GM20000 (cell line): ENCODE data around the gene PGAP1.
A peak's percentile ranks its signal among the peaks of the same experiment; 100 is the strongest.

Experiments
- DNase-seq: peaks from one replicate; pipeline ENCODE4 v3.0.0; 2012; ENCODE audit warnings: low spot score
- CTCF ChIP-seq: IDR thresholded peaks from 2 replicates; pipeline ENCODE4 v1.5.1; 2012; ENCODE audit warnings: mild to moderate bottlenecking, control low read depth; ENCODE audit errors: extremely low read depth, missing control alignments

Gene PGAP1

GRCh38 chr2:196934672-196935071 is 8.2 kb upstream of the PGAP1 start:
- DNase-seq = no peak
- no peak for TF ChIP-seq CTCF

- no peak for TF ChIP-seq CTCF
- no peak for DNase-seq
Observed at GRCh38 chr2:196931555-196931954, 5.0 kb upstream of the PGAP1 start.

GRCh38 chr2:196927376-196928225 is 1.1 kb upstream of the PGAP1 start:
- no peak for TF ChIP-seq CTCF
- DNase-seq = peak; percentile 29

GRCh38 chr2:196925768-196926561 is 542 bp downstream of the PGAP1 start:
- no peak for TF ChIP-seq CTCF
- DNase-seq = peak; percentile 51

- no peak for TF ChIP-seq CTCF
- DNase-seq = no peak
Observed at GRCh38 chr2:196925051-196925767, 1.3 kb downstream of the PGAP1 start.

GRCh38 chr2:196924051-196924450 is 2.5 kb downstream of the PGAP1 start:
- no peak for TF ChIP-seq CTCF

More at GRCh38 chr2:196924051-196924450, 2.5 kb downstream of the PGAP1 start:
- no peak for DNase-seq
